ENCODE measurements around the gene COX7A2. TPM values are rescaled to one million over a fixed set of nuclear protein-coding genes. Genes with fewer than 3 reads are reported as not detected.

The COX7A2 gene
- polyA plus RNA-seq, 4 donors = 278 to 317 (median 302) TPM

DNA sequence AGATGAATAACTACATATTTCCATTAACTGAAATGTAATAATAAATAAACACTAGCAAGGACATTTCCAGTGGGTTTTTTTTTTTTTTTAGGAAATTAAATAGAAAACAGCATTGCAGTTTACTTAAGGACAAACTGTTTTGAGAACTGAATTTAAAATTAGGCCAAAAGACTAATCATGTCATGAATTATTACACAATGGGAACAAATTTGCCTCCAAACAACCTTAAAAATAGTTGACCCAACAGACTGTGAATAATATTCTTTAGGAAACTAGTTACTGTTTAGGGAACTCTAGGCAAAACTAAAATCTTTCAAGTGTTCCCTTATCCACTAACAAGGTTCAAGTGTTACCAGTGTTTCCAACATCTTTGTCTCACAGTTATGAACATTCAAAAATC, 21.3 kb downstream of the COX7A2 start:
- no peak for DNase-seq (ENCODE audit: low read depth in 4 of 4, low spot score in 3 of 4)

DNA sequence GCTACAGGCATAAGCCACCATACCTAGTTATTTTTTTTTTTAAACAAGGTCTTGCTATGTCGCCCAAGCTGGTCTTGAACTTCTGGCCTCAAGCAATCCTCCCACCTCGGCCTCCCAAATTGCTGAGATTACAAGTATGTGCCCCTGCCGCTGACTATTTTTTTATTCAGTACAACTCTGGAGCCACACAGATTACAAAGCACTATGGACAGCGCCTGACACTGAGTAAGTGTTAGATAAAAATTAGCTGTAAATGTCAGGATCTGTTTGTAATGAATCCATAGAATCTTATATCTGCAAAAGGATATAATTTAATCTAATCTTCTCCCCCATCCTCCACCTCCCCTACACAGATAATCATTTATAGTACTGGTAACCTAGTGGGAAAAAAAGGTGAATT, 22.5 kb downstream of the COX7A2 start:
- no peak for DNase-seq (ENCODE audit: low read depth in 4 of 4, low spot score in 3 of 4)

DNA sequence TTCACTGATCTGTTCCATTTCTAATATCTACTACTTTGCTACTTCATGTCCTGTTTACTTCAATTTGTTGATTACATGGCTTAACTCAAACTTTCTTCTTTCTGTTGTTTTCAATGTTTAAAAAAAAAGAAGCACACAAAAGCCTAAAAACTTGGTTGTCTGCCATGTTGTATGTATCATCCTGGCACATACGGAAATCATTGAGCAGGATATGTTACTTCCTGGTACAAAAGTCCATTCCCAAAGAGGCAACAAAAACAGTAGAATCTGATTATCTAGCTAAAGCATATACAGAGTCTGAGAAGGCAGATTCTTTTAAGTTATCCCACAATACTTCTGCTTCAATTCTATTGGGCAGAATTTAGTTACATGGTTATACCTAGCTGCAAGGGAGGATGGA, 23.2 kb downstream of the COX7A2 start:
- no peak for DNase-seq (ENCODE audit: low read depth in 4 of 4, low spot score in 3 of 4)

DNA sequence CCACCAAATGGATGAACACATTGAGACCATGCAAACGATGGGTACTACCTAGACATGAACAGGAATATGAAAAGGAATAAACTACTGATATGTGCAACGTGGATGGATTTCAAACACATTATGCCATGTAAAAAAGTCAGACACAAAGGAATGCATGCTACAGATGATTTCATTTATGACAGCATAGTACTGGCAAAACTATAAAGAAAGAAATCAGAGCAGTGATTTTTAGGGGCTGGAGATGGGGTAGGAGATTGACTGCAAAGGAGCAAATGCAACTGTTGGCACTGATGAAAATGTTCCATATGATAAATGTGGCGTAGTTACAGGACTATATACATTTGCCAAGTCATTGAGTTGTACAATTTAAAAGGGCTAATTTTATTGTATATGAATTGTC, 24.3 kb downstream of the COX7A2 start:
- DNase-seq (ENCODE audit: low read depth in 4 of 4, low spot score in 3 of 4) = no peak

DNA sequence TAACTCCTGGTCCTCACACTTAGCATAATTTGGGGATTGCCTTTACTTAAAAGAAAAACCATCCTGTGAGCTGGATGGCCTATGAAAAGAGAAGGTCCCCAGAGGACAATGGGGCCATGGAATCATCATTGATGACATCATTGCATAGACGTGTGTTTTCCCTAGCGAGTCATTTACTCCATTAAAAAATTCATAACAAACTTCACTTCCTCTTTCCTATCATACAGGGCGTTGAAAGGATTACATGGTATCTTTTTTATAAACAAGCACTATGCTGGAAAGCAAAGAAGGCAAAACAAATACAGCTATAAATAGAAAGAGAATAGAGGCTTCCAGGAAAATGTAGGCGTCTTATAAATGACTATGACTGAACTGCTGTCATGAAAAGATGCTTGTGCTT, 26.4 kb downstream of the COX7A2 start:
- no peak for DNase-seq (ENCODE audit: low read depth in 4 of 4, low spot score in 3 of 4)

DNA sequence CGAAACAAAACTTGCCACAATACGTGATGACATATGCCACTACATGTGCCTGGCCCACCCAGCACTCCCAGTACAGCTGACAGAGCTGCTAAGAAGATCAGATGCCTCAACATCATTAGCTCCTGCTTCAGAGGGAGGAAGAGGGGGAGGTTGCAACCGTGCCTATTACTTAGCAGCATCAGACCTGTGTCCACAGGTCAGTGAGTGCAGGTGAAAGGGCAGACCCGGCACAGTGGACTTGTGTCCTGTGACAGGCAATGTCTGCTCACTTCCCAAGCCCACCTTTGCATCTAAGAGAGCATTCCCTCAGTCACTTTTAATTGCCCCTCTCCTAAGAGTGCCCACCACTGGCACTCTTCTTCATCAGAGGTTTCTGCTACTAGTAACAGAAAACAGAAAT, 28.3 kb downstream of the COX7A2 start:
- no peak for DNase-seq (ENCODE audit: low read depth in 4 of 4, low spot score in 3 of 4)

DNA sequence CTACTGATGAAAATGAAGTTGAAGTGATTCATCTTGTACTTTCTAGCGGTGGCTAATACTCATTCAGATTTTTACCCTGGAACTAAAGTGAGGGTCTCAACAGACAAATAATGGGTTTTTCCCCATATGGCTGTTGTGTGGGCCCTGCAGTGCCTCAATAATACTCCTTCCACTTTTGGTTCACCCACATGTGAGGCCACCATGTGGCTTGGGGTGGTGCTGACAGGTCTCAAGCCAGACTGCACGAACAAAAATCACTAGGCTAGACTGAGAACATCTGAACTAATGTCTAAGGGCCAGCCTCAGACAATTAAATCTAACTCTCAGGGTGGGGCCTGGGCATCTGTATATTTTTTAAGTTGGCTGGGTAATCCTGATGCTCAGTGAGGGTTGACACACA, 29.9 kb downstream of the COX7A2 start:
- DNase-seq (ENCODE audit: low read depth in 4 of 4, low spot score in 3 of 4) = no peak

DNA sequence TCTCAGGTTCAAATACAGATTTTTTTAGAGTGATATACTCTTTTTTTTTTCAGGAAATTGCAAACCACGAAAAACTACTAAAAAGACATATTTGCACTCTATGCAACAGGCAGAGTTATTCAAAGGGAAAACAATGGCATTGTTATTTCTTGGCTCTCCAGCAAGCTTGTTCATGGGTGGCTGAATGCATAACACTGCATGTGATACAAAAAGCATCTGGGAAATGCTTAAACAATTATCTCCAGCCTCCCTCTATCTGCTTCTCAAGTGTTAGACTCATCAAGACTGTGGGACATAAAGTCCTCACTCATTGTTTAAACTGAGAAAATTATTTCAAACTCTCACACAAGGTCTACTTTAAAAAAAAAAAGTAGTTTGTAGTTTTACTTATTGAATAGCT, 30.5 kb downstream of the COX7A2 start:
- DNase-seq (ENCODE audit: low read depth in 4 of 4, low spot score in 3 of 4) = no peak

DNA sequence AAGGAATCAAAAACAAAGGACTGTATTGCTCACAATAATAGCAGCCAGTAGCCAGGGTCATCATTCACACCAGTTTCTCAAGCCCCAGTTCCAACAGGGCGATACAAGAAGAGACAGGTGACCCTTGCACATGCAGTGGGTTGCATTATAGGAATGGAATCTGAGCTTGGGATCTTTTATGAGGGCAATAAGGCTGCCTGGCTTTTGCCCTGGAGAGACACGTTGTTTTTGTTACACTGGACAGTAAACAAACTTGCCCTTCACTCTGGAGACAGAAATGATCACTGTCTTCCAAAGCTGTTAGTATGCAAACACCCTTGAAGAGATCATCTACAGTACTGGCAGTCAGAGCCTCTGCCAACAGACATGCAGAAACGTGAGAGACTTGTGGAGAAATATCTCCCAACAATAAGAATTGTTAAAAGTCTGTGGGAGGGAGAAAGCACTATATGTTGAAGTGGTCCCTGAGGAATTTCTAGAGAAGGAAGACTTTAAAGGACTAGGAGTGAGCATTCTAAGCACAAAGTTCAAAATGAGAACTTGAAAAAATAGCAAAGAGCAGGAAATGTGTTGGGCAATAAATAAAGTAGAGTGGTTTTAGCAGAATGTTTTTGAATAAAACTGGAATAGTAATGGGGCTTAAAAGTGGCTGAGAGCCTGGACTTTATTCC, 31.5 kb downstream of the COX7A2 start:
- DNase-seq (ENCODE audit: low read depth in 4 of 4, low spot score in 3 of 4) = no peak

DNA sequence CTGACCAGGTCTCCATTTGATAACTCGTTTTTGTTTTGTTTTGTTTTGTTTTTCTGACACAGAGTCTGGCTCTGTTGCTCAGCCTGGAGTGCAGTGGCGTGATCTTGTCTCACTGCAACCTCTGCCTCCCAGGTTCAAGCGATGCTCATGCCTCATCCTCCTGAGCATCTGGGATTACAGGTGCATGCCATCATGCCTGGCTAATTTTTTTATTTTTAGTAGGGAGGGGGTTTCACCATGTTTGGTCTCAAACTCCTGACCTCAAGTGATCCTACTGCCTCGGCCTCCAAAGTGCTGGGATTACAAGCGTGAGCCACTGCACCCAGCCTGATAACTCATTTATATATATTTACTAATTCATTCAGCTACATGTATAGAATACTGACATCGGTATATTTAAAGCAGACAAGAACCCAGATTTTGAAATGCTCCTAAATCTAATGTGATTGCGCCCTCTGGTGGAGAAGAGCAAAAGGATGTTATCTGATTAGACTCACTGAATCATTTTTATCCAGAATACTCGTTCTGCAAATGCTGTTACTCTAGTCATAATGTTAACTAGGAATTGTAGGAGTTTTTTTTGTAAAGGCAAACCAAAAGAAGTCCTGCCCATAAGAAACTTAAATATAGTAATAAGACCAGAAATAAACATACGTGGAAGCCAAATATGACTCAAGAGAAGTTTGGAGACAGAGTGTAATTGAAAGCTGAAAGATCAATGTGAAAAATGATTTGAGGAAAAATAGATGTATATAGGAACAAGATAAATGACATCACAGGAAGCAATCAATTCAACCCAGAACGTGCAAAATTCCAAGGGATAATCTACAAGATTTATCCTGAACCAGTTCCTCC, 32.5 kb downstream of the COX7A2 start:
- DNase-seq (ENCODE audit: low read depth in 4 of 4, low spot score in 3 of 4) = peak in 1 of 4 donors; percentile 59

DNA sequence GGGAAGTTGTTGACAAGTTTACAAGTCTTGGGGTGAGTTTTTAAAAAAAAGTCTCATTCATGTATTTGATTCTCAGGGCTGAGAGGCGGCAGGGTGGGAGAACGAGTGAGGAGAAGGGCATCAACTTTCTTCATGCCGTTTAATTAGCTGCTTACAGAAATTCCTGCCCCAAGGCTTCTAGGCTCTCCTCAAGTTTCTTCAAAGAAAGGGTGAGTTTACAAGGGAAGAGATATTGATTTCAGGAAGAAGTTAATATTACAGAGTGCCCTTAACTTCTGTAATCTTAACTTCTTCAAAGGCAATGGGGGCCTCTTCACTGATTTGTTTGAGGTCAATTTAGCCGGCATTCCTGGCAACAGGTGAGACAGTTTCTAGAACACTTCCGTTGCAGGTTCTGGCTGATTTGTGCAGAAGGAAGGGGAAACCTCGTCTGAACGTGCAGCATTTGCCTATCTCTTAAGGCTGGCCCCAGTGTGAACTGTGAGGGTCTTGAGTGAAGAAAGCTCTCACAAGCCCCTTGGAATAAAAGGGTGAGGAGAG, 34.3 kb downstream of the COX7A2 start:
- no peak for DNase-seq (ENCODE audit: low read depth in 4 of 4, low spot score in 3 of 4)

DNA sequence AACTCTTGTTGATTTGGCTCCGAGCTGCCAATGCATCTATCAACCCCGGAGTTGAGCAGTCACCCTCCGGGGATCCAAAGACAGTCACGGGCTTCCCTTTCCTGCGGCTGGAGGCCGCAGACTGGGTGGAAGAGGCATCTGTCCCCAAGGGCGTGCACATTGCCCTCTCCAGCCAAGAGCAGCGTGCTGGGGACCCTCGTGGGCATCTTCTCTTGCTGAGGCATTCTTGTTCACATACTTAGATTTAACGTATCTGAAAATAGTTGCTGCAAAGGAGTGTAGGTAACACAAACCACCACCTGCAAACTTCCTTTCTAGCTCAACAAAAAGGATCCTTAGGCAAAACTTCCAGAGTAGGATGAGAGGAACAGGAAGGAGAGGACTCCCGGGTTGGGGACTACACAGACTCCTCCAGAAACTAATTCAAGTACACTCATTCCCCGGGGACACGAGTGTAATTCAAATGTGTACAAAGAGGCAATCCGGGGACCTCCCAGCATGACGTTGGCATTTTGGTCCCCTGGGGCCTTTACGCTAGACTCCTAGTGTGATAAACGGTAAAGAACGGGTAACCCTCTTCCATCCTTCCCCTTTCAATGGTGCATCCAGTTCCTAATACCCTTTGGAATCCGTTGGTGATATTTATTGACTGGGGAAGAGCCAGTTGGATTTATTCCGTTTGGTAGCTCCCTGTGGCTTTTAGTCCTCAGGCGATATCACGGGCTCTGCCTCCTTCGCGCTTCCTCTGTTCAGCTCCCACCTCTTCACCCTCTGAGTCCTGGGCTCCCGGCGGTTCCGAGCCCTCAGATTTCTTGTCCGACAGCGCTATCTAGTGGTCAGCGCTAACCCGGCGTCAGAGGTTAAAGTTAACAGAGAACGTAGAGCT, 35.1 kb downstream of the COX7A2 start:
- peak; percentile 78 to 82 (median 81) for DNase-seq (ENCODE audit: low read depth in 4 of 4, low spot score in 3 of 4)

DNA sequence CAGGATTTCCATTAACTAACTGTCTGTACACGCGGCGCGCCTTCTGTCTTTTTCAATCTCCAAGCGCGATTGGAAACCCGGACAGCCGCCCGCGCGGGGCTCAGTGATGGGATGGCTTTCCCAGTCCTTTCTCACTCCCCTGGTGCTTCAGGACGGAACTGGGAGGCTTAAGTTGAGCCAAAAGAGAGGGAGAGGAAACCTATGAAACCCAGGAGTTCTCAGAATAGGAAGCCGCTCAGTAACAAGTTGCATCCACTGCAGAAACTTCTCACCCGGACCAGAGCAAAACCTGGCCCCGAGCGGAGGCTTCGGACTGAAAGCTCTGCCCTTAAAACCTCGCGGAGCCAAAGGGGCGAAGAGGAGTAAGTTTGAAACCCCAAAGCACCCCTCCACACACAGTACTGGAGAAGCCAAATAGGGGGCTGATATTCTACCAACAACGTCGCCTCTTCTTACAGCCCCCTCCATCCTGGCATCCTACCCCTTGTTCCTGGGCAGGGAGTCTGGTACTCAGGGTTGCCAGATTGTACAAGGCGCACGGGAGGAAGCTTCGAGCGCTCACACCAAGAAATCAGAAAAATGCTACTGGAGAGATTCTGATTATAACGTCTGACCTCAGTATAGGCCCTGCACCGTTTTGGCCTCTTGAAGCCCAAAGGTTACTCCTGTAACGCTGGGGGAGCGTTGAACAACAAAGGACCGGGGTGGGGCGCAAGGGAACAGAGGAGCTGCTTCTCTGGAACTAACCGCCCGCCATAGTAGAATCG, 36.8 kb downstream of the COX7A2 start:
- DNase-seq (ENCODE audit: low read depth in 4 of 4, low spot score in 3 of 4) = no peak

DNA sequence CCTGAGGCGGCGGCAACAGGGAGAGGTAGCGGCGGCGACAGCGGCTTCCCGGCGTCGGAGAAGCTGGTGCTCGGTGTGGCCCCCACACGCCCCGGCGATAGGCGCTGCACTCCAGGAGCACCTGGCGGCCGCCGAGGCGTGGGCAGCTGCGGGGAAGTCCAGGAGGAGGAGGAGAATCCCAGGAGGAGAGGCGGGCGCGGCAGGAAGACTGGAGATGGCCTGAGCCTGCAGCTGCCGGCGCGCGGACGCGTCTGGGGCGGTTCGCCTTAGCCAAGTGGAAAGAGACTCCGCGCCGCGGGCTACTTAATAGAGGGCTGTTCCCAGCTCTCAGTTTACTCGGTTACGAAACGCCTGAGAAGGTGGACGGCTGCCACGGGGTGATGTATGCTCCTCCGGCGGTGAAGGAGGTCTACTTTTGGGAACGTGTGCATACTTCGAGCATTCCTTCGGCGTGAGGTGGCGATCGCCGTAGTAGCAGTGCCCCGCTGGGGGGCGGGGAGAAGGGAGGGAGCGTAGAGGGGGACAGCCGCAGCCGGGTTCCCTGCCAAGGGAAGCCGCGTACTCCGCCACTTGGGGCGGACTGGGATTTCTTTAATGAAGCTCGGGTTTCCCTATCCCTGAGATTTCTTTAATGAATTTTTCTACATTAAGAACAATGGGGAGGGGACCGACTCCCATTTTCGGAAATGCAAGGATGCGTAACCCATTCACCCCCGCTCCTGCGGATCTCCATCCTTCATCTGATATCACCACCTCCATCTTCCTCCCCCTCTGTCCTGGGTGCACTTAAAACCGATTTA, 37.6 kb downstream of the COX7A2 start, which contains the start of gene COL12A1:
TSS of gene COL12A1 (minus strand) at position 278 of the 800 bp plus-strand sequence. CDS start 3,261 bp downstream, outside the sequence.
- DNase-seq (ENCODE audit: low read depth in 4 of 4, low spot score in 3 of 4) = peak in 1 of 4 donors; percentile 68

DNA sequence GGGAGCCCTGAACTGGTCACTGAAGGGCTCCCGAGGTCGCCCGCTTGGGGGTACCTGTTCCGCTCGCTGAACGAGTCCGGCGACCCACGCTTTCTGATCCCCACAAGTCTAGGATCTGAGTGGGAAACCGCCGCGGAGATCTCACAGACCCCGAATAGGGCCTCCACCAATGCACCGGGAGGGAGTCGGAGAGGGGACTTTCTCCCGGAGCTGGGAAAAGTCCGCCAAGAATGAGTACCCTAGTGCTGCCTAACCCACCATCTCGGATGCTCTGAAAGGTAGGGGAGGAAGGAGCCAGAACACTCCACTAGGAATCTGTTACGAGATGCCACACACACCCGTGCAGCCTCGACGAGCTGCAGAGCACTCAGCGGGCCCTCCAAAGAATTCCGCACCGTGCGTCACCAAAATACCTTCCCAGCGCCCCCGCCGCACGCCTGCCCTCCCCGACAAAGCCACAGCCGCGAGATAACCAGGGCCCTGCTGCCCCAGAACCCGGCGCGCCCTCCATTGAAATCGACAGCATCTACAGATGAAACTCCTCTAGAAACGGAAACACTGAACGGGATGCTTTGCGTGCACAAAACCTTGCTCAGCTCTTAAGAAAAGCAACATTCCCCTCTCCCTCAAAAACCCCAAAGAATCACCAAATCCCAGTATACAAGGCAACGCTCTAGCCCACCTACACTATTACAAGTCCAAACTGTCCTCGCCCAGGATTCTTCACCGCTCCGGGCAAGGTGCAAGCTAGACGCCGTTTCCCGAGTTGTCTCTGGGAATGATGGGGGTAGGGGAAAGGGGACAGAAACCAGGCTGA, 38.4 kb downstream of the COX7A2 start:
- no peak for DNase-seq (ENCODE audit: low read depth in 4 of 4, low spot score in 3 of 4)

DNA sequence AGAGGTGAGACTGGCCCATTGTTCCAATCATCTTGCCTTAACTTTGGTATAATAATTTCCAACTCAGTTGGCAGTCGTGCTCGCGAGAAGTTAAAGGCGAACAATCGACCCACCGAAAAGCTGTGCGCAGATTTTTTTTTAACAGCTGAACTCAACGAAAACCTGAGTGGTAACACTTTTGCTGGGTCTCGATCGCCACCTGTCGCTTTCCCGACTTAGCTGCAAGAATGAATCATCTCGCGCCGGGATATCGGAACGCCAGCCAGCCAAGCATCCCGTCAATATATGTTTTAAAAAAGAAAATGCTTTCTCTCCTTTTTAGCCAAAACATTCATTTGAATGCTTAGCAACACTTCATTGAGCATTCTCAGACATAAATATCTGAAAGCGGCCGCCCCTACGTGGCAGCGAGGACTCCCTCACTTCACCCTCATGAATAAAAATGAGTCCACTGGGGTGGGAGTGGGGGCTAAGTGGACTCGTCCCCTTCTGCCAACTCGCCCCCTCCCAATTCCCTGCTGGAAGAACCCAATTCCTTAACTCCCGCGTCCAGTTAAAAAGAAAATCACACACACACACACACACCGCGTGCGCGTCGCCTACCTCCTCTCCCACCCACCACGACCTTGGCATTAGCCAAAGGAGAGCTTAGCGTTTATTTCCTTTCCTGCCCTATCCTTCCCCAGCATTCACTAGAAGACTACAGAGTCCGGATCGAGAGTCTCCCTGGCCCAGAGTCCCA, 39.2 kb downstream of the COX7A2 start:
- DNase-seq (ENCODE audit: low read depth in 4 of 4, low spot score in 3 of 4) = peak in 2 of 4 donors; percentile 72 to 73

DNA sequence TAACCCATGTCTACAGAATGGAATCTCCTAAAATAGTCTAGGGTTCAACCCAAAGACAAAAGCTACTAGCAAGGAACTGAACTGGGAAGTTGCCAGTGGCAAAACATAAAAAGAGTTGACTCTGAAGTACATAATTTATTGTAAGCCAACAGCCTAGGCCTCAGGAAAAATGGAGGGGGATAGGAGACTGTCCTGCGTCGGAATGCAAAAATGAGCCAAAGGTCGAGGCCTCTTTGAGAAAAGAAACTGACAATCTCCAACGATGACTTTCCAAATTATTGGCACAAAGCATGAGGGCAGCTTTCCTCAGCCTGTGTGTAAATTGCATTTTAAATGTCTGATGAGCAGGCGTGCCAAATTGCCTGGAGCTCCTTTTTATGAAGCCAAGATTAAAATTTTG, 39.9 kb downstream of the COX7A2 start:
- DNase-seq (ENCODE audit: low read depth in 4 of 4, low spot score in 3 of 4) = no peak

Data from right renal pelvis (tissue), 4 donors.